ENCODE results near the gene SDF4.

The SDF4 gene

DNA sequence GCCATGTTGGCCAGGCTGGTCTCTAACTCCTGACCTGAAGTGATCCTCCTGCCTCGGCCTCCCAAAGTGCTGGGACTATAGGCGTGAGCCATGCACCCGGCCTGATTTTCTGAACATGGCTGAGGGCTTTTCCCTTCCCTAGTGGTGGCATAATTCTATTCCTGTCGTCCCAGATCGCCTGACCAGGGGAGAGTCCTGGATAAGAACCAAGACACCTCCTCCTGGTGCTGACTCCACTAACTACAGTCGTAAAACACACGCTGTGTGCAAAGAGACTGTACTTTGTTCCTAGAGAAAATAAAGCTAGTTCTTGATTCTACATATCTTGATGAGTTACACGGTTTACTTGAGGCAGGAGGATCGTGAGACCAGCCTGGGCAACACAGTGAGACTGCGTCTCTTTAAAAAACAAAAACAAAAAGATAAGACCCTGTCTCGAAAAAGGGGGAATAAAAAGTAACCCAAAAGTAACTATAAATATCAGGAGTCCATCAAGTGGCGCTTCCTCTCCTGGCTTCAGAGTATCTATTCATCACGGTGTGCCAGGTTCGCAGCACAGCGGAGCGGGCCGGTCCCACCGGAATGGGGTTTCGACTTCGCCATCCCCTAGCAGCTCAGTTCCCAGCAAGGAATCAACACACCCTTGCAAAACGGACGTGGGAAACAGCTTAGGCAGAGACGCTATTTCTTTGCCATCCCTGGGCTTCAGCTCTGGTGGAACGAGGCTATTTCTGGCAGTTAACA lies 973 bp downstream of the SDF4 start:
- H3K4me3 Mint-ChIP-seq: peak overlapping the region; percentile 91
- no peaks in the 10 kb centered on the region for H3K9me3 Mint-ChIP-seq
- peaks cover 21% of the 10 kb centered on the region for H3K4me1 Mint-ChIP-seq (ENCODE audit: low read depth)
- H3K27ac Mint-ChIP-seq: peak overlapping the region; percentile 88
- peaks cover 26% of the 10 kb centered on the region for H3K36me3 Mint-ChIP-seq (ENCODE audit: low read depth)
- H3K27me3 Mint-ChIP-seq (ENCODE audit: low read depth): no peaks in the 10 kb centered on the region

DNA sequence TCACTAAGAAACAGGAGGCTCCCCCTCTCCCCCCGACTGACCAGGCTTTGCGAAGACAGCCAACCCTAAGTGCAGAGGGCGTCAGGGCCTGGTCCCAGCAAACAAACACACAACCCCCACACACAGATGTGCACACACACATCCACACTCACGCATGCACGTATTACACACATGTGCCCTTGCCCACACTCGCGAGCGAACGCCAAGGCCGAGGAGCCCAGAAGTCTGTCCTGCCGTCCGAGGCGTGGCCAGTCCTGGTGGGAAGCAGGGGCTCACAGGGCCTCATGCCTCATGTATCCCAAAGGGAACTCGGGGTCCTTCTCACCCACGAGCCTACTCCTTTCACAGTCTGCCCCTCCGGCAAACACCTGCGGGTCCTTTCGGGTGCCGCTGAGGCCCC lies 2.0 kb downstream of the SDF4 start:
- H3K27me3 Mint-ChIP-seq (ENCODE audit: low read depth): no peaks in the 10 kb centered on the region
- peaks cover 21% of the 10 kb centered on the region for H3K4me1 Mint-ChIP-seq (ENCODE audit: low read depth)
- no peak overlapping the region for H3K27ac Mint-ChIP-seq
- H3K36me3 Mint-ChIP-seq (ENCODE audit: low read depth): peaks cover 31% of the 10 kb centered on the region
- H3K4me3 Mint-ChIP-seq: peak overlapping the region; percentile 29
- no peaks in the 10 kb centered on the region for H3K9me3 Mint-ChIP-seq

DNA sequence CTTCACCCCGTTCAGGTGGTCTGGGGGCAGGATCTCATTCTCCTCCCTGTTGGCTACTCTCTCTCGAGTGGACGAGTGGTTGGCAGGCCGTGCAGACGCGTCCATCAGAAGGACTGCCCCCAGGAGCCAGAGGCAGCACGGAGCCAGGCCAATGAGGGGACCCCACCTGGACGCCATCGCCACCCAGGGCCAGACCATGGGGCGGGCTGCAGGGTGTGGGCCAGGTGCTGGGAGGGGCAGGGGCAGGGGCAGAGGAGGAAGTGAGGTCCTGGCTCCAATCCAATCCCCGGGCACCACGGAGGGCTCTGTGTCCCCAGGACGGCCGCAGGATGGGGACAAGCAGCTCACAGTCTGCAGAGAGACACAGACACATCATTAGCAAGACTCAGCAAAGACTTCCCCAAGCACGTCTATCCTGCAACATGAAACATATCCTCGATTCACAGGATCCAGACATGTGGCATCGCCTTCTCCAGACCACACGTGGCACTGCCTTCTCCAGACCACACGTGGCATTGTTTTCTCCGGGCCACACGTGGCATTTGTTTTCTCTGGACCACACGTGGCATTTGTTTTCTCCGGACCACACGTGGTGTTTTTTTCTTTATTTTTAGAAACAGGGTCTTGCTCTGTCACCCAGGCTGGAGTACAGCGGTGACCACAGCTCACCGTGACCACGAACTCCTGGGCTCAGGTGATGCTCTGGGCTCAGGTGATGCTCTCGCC lies 3.0 kb downstream of the SDF4 start:
- no peak overlapping the region for H3K4me3 Mint-ChIP-seq
- no peak overlapping the region for H3K27ac Mint-ChIP-seq
- peaks cover 19% of the 10 kb centered on the region for H3K4me1 Mint-ChIP-seq (ENCODE audit: low read depth)
- no peaks in the 10 kb centered on the region for H3K27me3 Mint-ChIP-seq (ENCODE audit: low read depth)
- no peaks in the 10 kb centered on the region for H3K9me3 Mint-ChIP-seq
- peaks cover 27% of the 10 kb centered on the region for H3K36me3 Mint-ChIP-seq (ENCODE audit: low read depth)

DNA sequence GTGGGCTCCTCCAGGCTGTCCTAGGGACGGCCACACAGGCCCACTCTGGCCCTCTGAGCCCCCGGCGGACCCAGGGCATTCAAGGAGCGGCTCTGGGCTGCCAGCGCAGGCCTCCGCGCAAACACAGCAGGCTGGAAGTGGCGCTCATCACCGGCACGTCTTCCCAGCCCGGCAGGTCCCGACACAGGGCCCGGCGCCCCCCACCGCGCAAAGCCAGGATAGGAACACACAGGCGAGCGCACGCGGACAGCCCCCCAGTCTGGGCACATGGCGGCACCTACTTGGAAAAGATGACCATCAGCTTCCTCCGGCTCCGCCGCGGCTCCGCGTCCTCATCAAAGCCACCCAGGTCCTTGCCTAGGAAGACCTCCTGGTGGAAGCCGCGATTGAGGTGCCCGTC lies 3.6 kb downstream of the SDF4 start:
- no peak overlapping the region for H3K4me3 Mint-ChIP-seq
- H3K27ac Mint-ChIP-seq: no peak overlapping the region
- H3K9me3 Mint-ChIP-seq: no peaks in the 10 kb centered on the region
- H3K27me3 Mint-ChIP-seq (ENCODE audit: low read depth): no peaks in the 10 kb centered on the region
- peaks cover 25% of the 10 kb centered on the region for H3K36me3 Mint-ChIP-seq (ENCODE audit: low read depth)
- peaks cover 15% of the 10 kb centered on the region for H3K4me1 Mint-ChIP-seq (ENCODE audit: low read depth)

DNA sequence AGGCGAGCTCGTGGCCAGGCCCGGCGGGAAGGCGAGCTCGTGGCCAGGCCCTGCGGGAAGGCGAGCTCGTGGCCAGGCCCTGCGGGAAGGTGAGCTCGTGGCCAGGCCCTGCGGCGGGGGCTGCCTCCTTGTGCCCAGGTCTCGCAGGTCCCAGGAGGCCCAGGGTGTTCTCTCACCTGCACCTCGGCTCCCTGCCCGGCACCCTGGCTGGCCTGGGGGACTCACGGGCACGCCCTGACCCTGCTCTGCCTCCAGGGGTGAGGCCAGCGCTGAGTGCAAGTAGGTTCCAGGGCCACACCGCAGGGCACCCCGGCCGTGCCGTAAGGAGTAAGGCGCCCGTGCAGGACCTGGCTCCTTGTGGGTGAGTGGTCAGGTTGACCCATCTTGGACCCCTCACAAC lies 4.4 kb downstream of the SDF4 start:
- H3K4me3 Mint-ChIP-seq: no peak overlapping the region

DNA sequence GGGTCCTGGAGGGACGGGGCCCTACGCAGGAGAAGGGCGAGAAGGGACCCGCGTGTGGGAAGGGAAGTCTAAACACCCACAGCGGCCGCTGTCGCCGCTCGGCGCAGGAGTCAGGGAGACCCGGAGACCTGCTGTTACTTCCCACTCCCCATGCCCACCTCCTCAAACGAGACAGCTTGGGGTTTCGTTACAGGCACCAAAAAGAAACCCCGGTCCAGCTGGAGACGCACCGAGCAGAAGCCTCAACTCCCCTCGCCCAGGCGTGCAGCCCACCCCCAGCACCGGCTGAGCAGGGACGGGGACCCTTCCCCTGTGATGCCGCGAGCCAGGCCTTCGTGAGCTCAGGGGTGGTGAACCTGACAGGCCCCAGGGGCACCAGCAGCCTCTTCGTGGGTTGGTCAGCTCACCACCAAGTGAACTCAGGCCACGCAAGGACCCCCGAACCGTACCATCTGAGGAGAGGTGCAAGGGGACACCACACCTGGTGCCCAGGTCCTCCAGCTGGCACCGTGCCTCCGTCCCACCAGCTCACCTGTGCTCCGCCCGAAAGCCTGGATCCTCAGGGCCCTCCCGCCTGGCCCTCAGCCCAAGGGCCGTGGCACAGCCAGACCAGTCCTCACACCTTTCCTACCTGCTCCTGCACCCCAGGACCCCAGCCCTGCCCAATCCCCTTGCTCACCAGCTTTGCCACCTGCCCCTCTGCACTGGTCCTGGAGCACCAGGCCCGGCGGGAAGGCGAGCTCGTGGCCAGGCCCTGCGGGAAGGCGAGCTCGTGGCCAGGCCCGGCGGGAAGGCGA lies 5.0 kb downstream of the SDF4 start:
- Mint-ChIP-seq H3K36me3 (ENCODE audit: low read depth) (peaks cover 33% of the 10 kb centered on the region), H3K9me3 (no peaks in the 10 kb centered on the region), H3K27ac (no peak overlapping the region), H3K27me3 (ENCODE audit: low read depth) (no peaks in the 10 kb centered on the region), H3K4me3 (no peak overlapping the region), H3K4me1 (ENCODE audit: low read depth) (peaks cover 15% of the 10 kb centered on the region)

More for the DNA sequence above, 4.4 kb downstream of the SDF4 start:
- Mint-ChIP-seq H3K36me3 (ENCODE audit: low read depth) (peaks cover 33% of the 10 kb centered on the region), H3K27ac (no peak overlapping the region), H3K27me3 (ENCODE audit: low read depth) (no peaks in the 10 kb centered on the region), H3K4me1 (ENCODE audit: low read depth) (peaks cover 15% of the 10 kb centered on the region), H3K9me3 (no peaks in the 10 kb centered on the region)

DNA sequence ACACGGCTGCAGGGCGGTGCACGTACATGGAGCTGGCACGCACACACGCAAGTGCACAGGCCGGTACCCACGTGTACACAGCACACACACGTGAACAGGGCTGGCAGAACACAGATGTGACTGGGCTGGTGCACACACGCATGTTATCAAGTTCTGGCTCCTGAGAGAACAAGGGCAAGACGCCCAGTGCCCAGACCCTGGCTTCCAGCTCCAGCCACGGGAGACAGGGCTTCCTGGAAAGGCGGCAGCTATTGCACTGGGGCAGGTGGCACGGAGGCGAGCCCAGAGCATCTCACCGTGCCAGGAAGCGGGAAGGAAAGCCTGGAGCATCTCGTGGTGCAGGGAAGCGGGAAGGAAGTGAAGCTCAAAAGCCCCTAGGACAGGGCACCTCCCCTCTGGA lies 5.9 kb downstream of the SDF4 start:
- Mint-ChIP-seq H3K27me3 (ENCODE audit: low read depth) (no peaks in the 10 kb centered on the region), H3K4me3 (no peak overlapping the region), H3K36me3 (ENCODE audit: low read depth) (peaks cover 33% of the 10 kb centered on the region), H3K4me1 (ENCODE audit: low read depth) (peaks cover 14% of the 10 kb centered on the region), H3K9me3 (no peaks in the 10 kb centered on the region), H3K27ac (no peak overlapping the region)

DNA sequence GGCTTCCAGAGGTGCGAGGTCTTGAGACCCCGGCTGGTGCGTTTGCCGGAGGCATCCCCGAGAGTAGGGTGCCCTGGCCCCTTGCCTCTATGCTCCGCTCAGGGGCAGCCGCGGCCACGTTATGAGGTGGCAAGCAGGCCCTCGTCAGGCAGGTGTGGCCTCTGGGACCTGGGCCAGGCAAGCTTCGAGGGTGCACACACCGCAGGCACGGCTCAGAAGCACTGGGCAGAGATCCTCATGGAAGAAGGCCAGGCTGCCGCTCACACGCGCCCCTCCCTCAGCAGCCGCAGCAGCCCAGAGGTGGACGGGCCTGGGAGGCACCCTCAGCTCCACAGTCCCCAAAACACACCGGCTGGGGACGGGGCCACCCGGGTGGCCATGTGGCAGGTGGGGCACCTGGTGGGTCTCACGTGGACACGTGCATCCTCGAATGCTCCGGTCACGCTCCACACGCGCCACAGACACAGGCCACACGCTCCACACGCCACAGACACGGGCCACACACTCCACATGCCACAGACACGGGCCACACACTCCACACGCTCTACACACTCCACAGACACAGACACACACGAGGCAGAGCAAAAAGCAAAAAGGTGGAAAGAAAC lies 6.5 kb downstream of the SDF4 start:
- H3K36me3 Mint-ChIP-seq (ENCODE audit: low read depth): peaks cover 35% of the 10 kb centered on the region
- peaks cover 9% of the 10 kb centered on the region for H3K4me1 Mint-ChIP-seq (ENCODE audit: low read depth)
- H3K4me3 Mint-ChIP-seq: no peak overlapping the region
- no peaks in the 10 kb centered on the region for H3K9me3 Mint-ChIP-seq
- no peaks in the 10 kb centered on the region for H3K27me3 Mint-ChIP-seq (ENCODE audit: low read depth)
- H3K27ac Mint-ChIP-seq: no peak overlapping the region

DNA sequence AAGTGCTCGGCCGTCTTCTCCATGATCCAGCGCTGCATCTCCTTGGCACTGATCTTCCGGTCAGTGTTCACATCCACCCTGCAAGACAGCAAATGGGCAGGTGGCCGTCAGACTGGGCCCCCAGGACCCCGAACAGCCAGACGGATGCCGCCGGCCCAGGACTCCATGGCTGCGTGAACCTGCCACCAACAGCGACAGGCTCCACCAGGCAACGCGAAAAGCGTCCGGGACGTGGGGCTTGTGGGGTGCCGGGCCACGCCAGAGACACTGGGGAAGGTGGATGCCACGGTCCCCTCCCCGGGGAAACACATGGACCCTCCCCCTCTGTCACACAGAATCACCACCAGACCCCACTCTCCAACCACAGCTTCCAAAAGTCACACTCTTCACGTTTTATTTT lies 7.9 kb downstream of the SDF4 start:
- no peak overlapping the region for H3K27ac Mint-ChIP-seq
- H3K9me3 Mint-ChIP-seq: no peaks in the 10 kb centered on the region
- H3K4me1 Mint-ChIP-seq (ENCODE audit: low read depth): peaks cover 4% of the 10 kb centered on the region
- peaks cover 30% of the 10 kb centered on the region for H3K36me3 Mint-ChIP-seq (ENCODE audit: low read depth)
- H3K27me3 Mint-ChIP-seq (ENCODE audit: low read depth): no peaks in the 10 kb centered on the region
- H3K4me3 Mint-ChIP-seq: no peak overlapping the region

DNA sequence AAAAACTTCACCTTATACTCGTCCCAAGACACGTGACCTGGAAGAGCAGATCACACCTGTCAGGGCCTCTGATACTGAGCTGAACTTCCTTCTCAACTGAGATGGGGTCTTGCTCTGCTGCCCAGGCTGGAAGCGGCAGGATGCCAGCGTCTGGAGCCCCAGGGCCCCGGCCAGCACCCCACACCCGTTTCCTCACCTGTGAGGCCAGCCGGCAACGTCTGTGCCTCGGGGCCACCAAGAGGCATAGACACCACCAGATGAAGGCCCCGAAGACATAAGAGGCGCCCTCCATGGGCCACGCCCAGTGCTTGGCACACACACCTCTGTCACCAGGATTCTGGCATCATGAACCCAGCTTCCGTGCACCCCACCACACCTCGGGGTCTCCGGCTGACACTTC lies 8.5 kb downstream of the SDF4 start:
- no peak overlapping the region for H3K4me3 Mint-ChIP-seq
- no peaks in the 10 kb centered on the region for H3K9me3 Mint-ChIP-seq
- no peak overlapping the region for H3K27ac Mint-ChIP-seq
- H3K27me3 Mint-ChIP-seq (ENCODE audit: low read depth): no peaks in the 10 kb centered on the region
- H3K36me3 Mint-ChIP-seq (ENCODE audit: low read depth): peaks cover 31% of the 10 kb centered on the region
- H3K4me1 Mint-ChIP-seq (ENCODE audit: low read depth): peaks cover 4% of the 10 kb centered on the region

DNA sequence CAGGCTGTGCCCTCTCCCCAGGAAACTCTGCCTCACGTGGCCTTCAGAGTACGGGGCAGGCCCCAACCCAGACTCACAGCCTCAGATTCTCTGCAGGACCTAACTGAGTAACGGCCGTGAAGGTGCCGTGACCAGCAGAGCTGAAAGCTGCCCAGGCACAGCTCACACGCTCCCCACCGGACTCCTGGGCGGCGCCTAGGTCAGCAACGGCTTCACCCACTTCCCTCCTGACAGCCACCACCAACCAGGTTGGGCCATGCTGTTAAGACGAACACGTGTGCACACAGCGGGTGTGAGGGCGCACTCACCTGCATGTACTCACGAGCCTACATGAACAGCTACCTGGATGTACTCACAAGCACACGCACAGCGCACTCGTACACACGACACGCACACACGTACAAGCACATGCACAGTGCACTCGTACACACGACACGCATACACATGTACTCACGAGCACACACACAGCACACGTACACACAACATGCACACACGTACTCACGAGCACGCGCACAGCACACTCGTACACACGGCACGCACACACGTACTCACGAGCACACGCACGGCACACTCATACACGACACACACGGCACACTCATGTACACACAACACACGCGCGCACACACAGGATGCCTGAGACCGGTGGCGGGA lies 9.1 kb downstream of the SDF4 start:
- no peak overlapping the region for H3K4me3 Mint-ChIP-seq
- H3K27me3 Mint-ChIP-seq (ENCODE audit: low read depth): no peaks in the 10 kb centered on the region
- H3K36me3 Mint-ChIP-seq (ENCODE audit: low read depth): peaks cover 37% of the 10 kb centered on the region
- H3K4me1 Mint-ChIP-seq (ENCODE audit: low read depth): peaks cover 4% of the 10 kb centered on the region
- H3K9me3 Mint-ChIP-seq: no peaks in the 10 kb centered on the region
- H3K27ac Mint-ChIP-seq: no peak overlapping the region

DNA sequence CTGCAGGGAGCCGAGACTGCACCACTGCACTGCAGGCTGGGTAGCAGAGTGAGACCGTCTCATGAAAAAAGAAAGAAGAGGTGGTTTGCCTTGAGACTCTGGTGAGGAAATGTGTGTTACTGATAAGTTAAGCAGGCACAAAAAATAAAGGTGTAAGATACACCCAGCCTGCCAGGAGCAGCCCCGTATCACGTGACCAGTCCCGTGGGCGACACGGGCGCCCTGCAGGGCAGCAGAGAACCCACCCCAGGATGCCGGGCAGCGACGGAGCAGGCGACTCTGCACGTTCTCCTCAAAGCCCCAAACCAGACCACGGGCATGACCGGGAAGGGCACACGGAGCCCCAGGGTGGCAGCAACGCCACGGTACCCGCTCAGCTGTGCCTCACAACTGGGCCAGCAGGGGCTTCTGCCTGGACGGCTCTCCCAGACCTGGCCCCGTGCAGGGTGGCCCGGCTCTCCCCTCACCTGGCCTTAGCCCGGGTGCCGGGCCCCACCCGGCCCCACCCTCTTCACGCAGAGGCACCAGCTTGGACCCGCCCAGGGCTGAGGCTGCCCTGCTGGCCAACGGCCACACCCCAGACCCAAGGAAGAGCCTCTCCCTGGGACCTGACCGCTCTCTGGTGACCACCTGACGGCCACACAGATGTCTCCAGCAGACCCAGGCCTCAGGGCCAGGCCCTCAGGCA lies 9.8 kb downstream of the SDF4 start:
- Mint-ChIP-seq H3K36me3 (ENCODE audit: low read depth) (peaks cover 37% of the 10 kb centered on the region), H3K27me3 (ENCODE audit: low read depth) (no peaks in the 10 kb centered on the region), H3K27ac (no peak overlapping the region), H3K4me3 (no peak overlapping the region), H3K4me1 (ENCODE audit: low read depth) (peaks cover 6% of the 10 kb centered on the region), H3K9me3 (no peaks in the 10 kb centered on the region)

DNA sequence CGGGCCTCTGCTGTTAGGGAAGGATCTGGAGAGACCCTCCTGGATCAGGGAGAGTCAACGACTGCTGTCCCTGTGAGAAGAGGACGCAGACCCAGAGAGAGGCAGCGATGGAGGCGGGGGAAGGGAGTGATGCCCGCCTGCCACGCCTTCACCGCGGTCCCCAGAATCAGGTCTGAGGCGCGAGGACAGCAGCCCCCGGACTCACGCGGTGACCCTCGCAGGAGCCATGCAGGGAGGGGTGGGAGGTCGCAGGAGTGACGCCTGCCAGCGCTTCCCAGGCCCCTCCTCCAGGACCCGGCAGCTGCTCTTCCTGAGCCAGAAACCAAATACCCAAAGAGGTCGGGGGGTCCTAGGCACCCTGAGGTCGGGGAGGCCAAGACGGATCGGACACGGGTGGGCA lies 11.6 kb downstream of the SDF4 start:
- H3K36me3 Mint-ChIP-seq (ENCODE audit: low read depth): peaks cover 34% of the 10 kb centered on the region
- no peaks in the 10 kb centered on the region for H3K27me3 Mint-ChIP-seq (ENCODE audit: low read depth)
- no peak overlapping the region for H3K27ac Mint-ChIP-seq
- peaks cover 11% of the 10 kb centered on the region for H3K4me1 Mint-ChIP-seq (ENCODE audit: low read depth)
- H3K9me3 Mint-ChIP-seq: no peaks in the 10 kb centered on the region
- H3K4me3 Mint-ChIP-seq: no peak overlapping the region

DNA sequence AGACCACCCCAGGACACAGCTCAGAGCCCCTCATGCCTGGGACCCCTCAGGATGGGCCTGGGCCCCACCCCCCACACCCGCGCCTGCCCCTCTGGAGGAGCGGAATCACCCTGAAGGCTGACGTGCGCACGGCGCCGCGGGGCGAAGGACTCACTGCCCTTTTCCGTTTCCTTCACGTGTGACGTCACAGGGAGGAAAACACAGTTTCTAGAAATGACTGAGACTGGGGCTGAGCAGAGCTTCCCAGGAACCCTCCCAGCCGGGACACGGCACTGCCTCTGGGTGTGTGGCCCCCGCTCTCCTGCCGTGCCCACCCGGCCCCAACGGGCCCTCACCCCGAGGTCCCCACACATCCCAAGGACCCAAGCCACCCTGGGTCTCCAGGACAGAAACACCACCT lies 12.5 kb downstream of the SDF4 start:
- no peaks in the 10 kb centered on the region for H3K27me3 Mint-ChIP-seq (ENCODE audit: low read depth)
- peak overlapping the region; percentile 73 for H3K27ac Mint-ChIP-seq
- no peaks in the 10 kb centered on the region for H3K9me3 Mint-ChIP-seq
- H3K4me1 Mint-ChIP-seq (ENCODE audit: low read depth): peaks cover 19% of the 10 kb centered on the region
- peaks cover 33% of the 10 kb centered on the region for H3K36me3 Mint-ChIP-seq (ENCODE audit: low read depth)
- no peak overlapping the region for H3K4me3 Mint-ChIP-seq

Data from T-helper 1 cell treated with Interleukin-12 subunit alpha and Interleukin-12 subunit beta and Interleukin-4 antibody, amounts not matched to agents 30 μg/mL and 1 μg/mL, for 36 hours (primary cell).